ENCODE data around the gene FRMPD4. TPM values are rescaled to one million over a fixed set of nuclear protein-coding genes. Genes with fewer than 3 reads are reported as not detected.

The FRMPD4 gene
- total and polyA plus RNA-seq, 2 experiments from 2014 or later = 0.19 to 0.80 TPM

- H3K9me2 ChIP-seq (ENCODE audit: insufficient read depth) = no peaks in the 10 kb centered on the region
- no peak overlapping the region for H3K4me2 ChIP-seq
- Mint-ChIP-seq H3K4me1 (peaks cover 5% of the 10 kb centered on the region; the same call in 1 of the 3 replicates), H3K4me3 (no peak overlapping the region), H3K27me3 (ENCODE audit: insufficient read depth, low read depth, poor library complexity) (no peaks in the 10 kb centered on the region), H3K27ac (no peak overlapping the region), H3K9me3 (no peaks in the 10 kb centered on the region), H3K36me3 (ENCODE audit: low read depth) (no peaks in the 10 kb centered on the region; the same call in 2 of the 3 replicates)
- no peak for TF ChIP-seq JUNB (IDR thresholded peaks at IDR 0.05; ENCODE audit: unreplicated experiment)
- no peak for TF ChIP-seq NANOG (IDR thresholded peaks at IDR 0.05; ENCODE audit: borderline replicate concordance)
- TF ChIP-seq CREB1 (CRISPR knock-in tag; IDR thresholded peaks at IDR 0.05; ENCODE audit: low read depth) = no peak
- TF ChIP-seq STAT1 (IDR thresholded peaks at IDR 0.05; ENCODE audit: unreplicated experiment) = no peak
- TF ChIP-seq ZNF114 (CRISPR knock-in tag; IDR thresholded peaks at IDR 0.05) = no peak
- TF ChIP-seq, protein P1, sequence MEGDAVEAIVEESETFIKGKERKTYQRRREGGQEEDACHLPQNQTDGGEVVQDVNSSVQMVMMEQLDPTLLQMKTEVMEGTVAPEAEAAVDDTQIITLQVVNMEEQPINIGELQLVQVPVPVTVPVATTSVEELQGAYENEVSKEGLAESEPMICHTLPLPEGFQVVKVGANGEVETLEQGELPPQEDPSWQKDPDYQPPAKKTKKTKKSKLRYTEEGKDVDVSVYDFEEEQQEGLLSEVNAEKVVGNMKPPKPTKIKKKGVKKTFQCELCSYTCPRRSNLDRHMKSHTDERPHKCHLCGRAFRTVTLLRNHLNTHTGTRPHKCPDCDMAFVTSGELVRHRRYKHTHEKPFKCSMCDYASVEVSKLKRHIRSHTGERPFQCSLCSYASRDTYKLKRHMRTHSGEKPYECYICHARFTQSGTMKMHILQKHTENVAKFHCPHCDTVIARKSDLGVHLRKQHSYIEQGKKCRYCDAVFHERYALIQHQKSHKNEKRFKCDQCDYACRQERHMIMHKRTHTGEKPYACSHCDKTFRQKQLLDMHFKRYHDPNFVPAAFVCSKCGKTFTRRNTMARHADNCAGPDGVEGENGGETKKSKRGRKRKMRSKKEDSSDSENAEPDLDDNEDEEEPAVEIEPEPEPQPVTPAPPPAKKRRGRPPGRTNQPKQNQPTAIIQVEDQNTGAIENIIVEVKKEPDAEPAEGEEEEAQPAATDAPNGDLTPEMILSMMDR (conservative IDR thresholded peaks at IDR 0.05; ENCODE audit: low read depth in 2 of 2) = no peak
- no peak for TF ChIP-seq EZH2 (IDR thresholded peaks at IDR 0.05; ENCODE audit: low read depth, unreplicated experiment)
- TF ChIP-seq POLR2AphosphoS5 (IDR thresholded peaks at IDR 0.05; ENCODE audit: low read depth) = no peak
- TF ChIP-seq, protein P2, sequence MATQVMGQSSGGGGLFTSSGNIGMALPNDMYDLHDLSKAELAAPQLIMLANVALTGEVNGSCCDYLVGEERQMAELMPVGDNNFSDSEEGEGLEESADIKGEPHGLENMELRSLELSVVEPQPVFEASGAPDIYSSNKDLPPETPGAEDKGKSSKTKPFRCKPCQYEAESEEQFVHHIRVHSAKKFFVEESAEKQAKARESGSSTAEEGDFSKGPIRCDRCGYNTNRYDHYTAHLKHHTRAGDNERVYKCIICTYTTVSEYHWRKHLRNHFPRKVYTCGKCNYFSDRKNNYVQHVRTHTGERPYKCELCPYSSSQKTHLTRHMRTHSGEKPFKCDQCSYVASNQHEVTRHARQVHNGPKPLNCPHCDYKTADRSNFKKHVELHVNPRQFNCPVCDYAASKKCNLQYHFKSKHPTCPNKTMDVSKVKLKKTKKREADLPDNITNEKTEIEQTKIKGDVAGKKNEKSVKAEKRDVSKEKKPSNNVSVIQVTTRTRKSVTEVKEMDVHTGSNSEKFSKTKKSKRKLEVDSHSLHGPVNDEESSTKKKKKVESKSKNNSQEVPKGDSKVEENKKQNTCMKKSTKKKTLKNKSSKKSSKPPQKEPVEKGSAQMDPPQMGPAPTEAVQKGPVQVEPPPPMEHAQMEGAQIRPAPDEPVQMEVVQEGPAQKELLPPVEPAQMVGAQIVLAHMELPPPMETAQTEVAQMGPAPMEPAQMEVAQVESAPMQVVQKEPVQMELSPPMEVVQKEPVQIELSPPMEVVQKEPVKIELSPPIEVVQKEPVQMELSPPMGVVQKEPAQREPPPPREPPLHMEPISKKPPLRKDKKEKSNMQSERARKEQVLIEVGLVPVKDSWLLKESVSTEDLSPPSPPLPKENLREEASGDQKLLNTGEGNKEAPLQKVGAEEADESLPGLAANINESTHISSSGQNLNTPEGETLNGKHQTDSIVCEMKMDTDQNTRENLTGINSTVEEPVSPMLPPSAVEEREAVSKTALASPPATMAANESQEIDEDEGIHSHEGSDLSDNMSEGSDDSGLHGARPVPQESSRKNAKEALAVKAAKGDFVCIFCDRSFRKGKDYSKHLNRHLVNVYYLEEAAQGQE (IDR thresholded peaks at IDR 0.05; ENCODE audit: unreplicated experiment) = no peak
- no peak for TF ChIP-seq ETS1 (IDR thresholded peaks at IDR 0.05)
- TF ChIP-seq ZNF462 (CRISPR knock-in tag; IDR thresholded peaks at IDR 0.05) = no peak
- TF ChIP-seq ZNF331 (CRISPR knock-in tag; IDR thresholded peaks at IDR 0.05; ENCODE audit: low read depth) = no peak
- no peak for TF ChIP-seq EZH2phosphoT487 (IDR thresholded peaks at IDR 0.05; ENCODE audit: unreplicated experiment)
- no peaks in the 10 kb centered on the region for H3K27me3 ChIP-seq (ENCODE audit: insufficient read depth)
- no peak overlapping the region for H2AFZ ChIP-seq
- no peak overlapping the region for H3K27ac ChIP-seq (ENCODE audit: low read depth)
- H3K79me2 ChIP-seq (replicated peaks; ENCODE audit: insufficient read depth) = no peaks in the 10 kb centered on the region
- H3K36me3 ChIP-seq (ENCODE audit: insufficient read depth) = no peaks in the 10 kb centered on the region
- no peak for ATAC-seq
- H3K4me3 ChIP-seq = no peak overlapping the region
- DNase-seq (ENCODE audit: low spot score) = no peak
- H4K20me1 ChIP-seq (replicated peaks; ENCODE audit: insufficient read depth) = no peaks in the 10 kb centered on the region
- H3K4me1 ChIP-seq (ENCODE audit: insufficient read depth) = peaks cover 4% of the 10 kb centered on the region; the same call in 1 of the 2 replicates
- H3F3A ChIP-seq (replicated peaks; ENCODE audit: low read depth) = no peaks in the 10 kb centered on the region
These were observed 111.7 kb downstream of the FRMPD4 start for GRCh38 chrX:12249997-12250396.

Measured in GM23338 (cell line).